Stomach (tissue), 9 donors: Measurements from ENCODE around the gene DCUN1D4. TPM values are rescaled to one million over a fixed set of nuclear protein-coding genes. Genes with fewer than 3 reads are reported as not detected.

Experiments used
- DNase-seq, 2 donors: peaks; one replicate each; pipeline versions ENCODE4 v3.0.0 to v3.0.0-alpha.2; 2013 to 2019
- H3K27ac ChIP-seq, 5 donors: fragments of 200-600 bp in 4 of 5; sonication (generic) in 4 of 5; one replicate each; pipeline ENCODE4 v1.5.1; 2013 to 2019; ENCODE audit warnings: mild to moderate bottlenecking in 1 of 5, moderate library complexity in 1 of 5
- H3K27me3 ChIP-seq, 3 donors: fragments of 200-600 bp; sonication (generic); one replicate each; pipeline ENCODE4 v1.5.1; 2017 to 2019; ENCODE audit warnings: mixed run types in 1 of 3
- H3K36me3 ChIP-seq, 4 donors: fragments of 200-600 bp; sonication (generic); 1 replicate in 3 of 4; 2 replicates in 1 of 4; pipeline ENCODE4 v1.5.1; 2016 to 2019
- H3K4me1 ChIP-seq, 4 donors: fragments of 200-600 bp; sonication (generic); one replicate each; pipeline ENCODE4 v1.5.1; 2016 to 2019
- H3K4me3 ChIP-seq, 4 donors: fragments of 200-600 bp; sonication (generic) in 3 of 4; one replicate each; pipeline ENCODE4 v1.5.1; 2016 to 2019; ENCODE audit warnings: mild to moderate bottlenecking in 1 of 4
- H3K9me3 ChIP-seq, 4 donors: fragments of 200-600 bp; sonication (generic); one replicate each; pipeline ENCODE4 v1.5.1; 2016 to 2019
- CTCF ChIP-seq, 7 experiments: fragments of 450-650 bp in 4 of 7; fragments of 200-600 bp in 3 of 7; sonication (generic) in 3 of 7; IDR thresholded peaks; one replicate each; pipeline ENCODE4 v1.5.1; 2016 to 2019; ENCODE audit warnings: antibody characterized with exemption in 7 of 7, control low read depth in 2 of 7, mild to moderate bottlenecking in 1 of 7
- EP300 ChIP-seq: sonication (generic); formaldehyde crosslinking; IDR thresholded peaks from one replicate; pipeline ENCODE4 v1.6.1; 2017; ENCODE audit warnings: antibody characterized with exemption
- POLR2A ChIP-seq, 4 donors: fragments of 450-650 bp; IDR thresholded peaks; one replicate each; pipeline ENCODE4 v1.6.1; 2016; ENCODE audit warnings: antibody characterized with exemption in 4 of 4, control low read depth in 2 of 4, mild to moderate bottlenecking in 1 of 4, moderate library complexity in 1 of 4
- POLR2AphosphoS5 ChIP-seq, 3 donors: sonication (generic); formaldehyde crosslinking; IDR thresholded peaks; one replicate each; pipeline ENCODE4 v1.6.1; 2016; ENCODE audit warnings: antibody characterized with exemption in 3 of 3
- WGBS, 5 donors: extraction: QIAGEN DNeasy Blood & Tissue Kit in 3 of 5; methylation state at CpG; one replicate each; pipeline versions ENCODE4 v1.1.5 to v1.1.7; 2013 to 2018; 5-methylcytosine and 5-hydroxymethylcytosine counted together
- intact Hi-C: fragments of 100-400 bp; cut with DNase I; formaldehyde crosslinking; loops from one replicate; pipeline ENCODE4 v1.15.1; 2023; ENCODE audit warnings: low total_unique reads
- polyA plus RNA-seq, 3 donors: library from polyadenylated mRNA; stranded (reverse); fragments of 200-250 nt; gene quantifications; one replicate each; pipeline ENCODE4 v1.2.3, GENCODE V29; 2013
- total RNA-seq, 5 donors: library from RNA; depleted of rRNA; stranded (reverse); fragments of >200 nt; gene quantifications; one replicate each; pipeline versions ENCODE4 v1.1.0 to v1.2.3, GENCODE V29; 2014 to 2016
- donor health status: healthy with polysubstance abuse.
- donor health status: Bipolar disorder and iron deficiency.
- donor health status: healthy.

The DCUN1D4 gene
- total and polyA plus RNA-seq, 8 donors = 5.8 to 84.6 (median 30.0) TPM

- no peak for DNase-seq
- no peaks in the 10 kb centered on the region for H3K36me3 ChIP-seq
- intact Hi-C loops = loop anchor here (5.0 kb wide), 1 partner anchor 186 kb away; the partner anchor contains the start of gene LRRC66
- no peaks in the 10 kb centered on the region for H3K9me3 ChIP-seq
- TF ChIP-seq POLR2A (IDR thresholded peaks at IDR 0.05) = no peak
- TF ChIP-seq CTCF (IDR thresholded peaks at IDR 0.05) = no peak
- TF ChIP-seq POLR2AphosphoS5 (IDR thresholded peaks at IDR 0.05) = no peak
- no peak for TF ChIP-seq EP300
- H3K27me3 ChIP-seq = no peaks in the 10 kb centered on the region
- WGBS, 5 donors = 28 to 52% (median 38%) methylated on average over 1 of the region's 1 CpG
- no peak overlapping the region for H3K27ac ChIP-seq
- no peak overlapping the region for H3K4me3 ChIP-seq
- H3K4me1 ChIP-seq = no peaks in the 10 kb centered on the region
Measured at GRCh38 chr4:51835855-51836254, 7.1 kb upstream of the DCUN1D4 start.

- Histone ChIP-seq H3K27me3 (no peaks in the 10 kb centered on the region), H3K27ac (no peak overlapping the region), H3K36me3 (no peaks in the 10 kb centered on the region), H3K4me1 (peaks cover 0 to 2% (median 0%) of the 10 kb centered on the region in 4 donors), H3K4me3 (no peak overlapping the region), H3K9me3 (no peaks in the 10 kb centered on the region)
- DNase-seq = peak in 1 of 2 donors; percentile 32
- WGBS, 5 donors = 55 to 81% (median 70%) methylated on average over 4 of the region's 4 CpGs
- intact Hi-C loops = loop anchor here (5.0 kb wide), 1 partner anchor 186 kb away; the partner anchor contains the start of gene LRRC66
- TF ChIP-seq CTCF (IDR thresholded peaks at IDR 0.05) (no peak), EP300 (no peak), POLR2A (IDR thresholded peaks at IDR 0.05) (no peak), POLR2AphosphoS5 (IDR thresholded peaks at IDR 0.05) (no peak)
Measured at GRCh38 chr4:51836549-51836948, 6.4 kb upstream of the DCUN1D4 start.

GRCh38 chr4:51840781-51841180 is 2.2 kb upstream of the DCUN1D4 start:
- WGBS, 5 donors = 75 to 86% (median 84%) methylated on average over 4 of the region's 4 CpGs

GRCh38 chr4:51842167-51842553 is 793 bp upstream of the DCUN1D4 start:
- TF ChIP-seq POLR2AphosphoS5 (IDR thresholded peaks at IDR 0.05) = no peak
- no peak for TF ChIP-seq POLR2A (IDR thresholded peaks at IDR 0.05)
- no peak for TF ChIP-seq CTCF (IDR thresholded peaks at IDR 0.05)
- no peak for TF ChIP-seq EP300
- intact Hi-C loops = no loop called here
- peaks cover 13 to 32% (median 27%) of the 10 kb centered on the region in 4 donors for H3K4me1 ChIP-seq
- peak overlapping the region; percentile 86 to 96 (median 92) for H3K4me3 ChIP-seq
- H3K9me3 ChIP-seq = no peaks in the 10 kb centered on the region
- H3K27me3 ChIP-seq = no peaks in the 10 kb centered on the region
- H3K36me3 ChIP-seq = no peaks in the 10 kb centered on the region
- no peak for DNase-seq
- 1 to 2% (median 1%) methylated on average over 14 to 20 of the region's 20 CpGs for WGBS, 5 donors
- H3K27ac ChIP-seq = peak overlapping the region; percentile 77 to 98 (median 95)

More at GRCh38 chr4:51840781-51841180, 2.2 kb upstream of the DCUN1D4 start:
- H3K36me3 ChIP-seq = no peaks in the 10 kb centered on the region
- no peaks in the 10 kb centered on the region for H3K9me3 ChIP-seq
- H3K4me1 ChIP-seq = peaks cover 7 to 23% (median 18%) of the 10 kb centered on the region in 4 donors
- no peak overlapping the region for H3K4me3 ChIP-seq
- DNase-seq = no peak
- intact Hi-C loops = no loop called here
- TF ChIP-seq CTCF (IDR thresholded peaks at IDR 0.05) = no peak
- TF ChIP-seq POLR2AphosphoS5 (IDR thresholded peaks at IDR 0.05) = no peak
- TF ChIP-seq EP300 = no peak
- TF ChIP-seq POLR2A (IDR thresholded peaks at IDR 0.05) = no peak
- H3K27me3 ChIP-seq = no peaks in the 10 kb centered on the region
- H3K27ac ChIP-seq = no peak overlapping the region
